ENCODE data around the gene UBE2U. TPM values are rescaled to one million over a fixed set of nuclear protein-coding genes. Genes with fewer than 3 reads are reported as not detected.
A peak's percentile ranks its signal among the peaks of the same experiment; 100 is the strongest.

Gene UBE2U
- total RNA-seq, 2 donors from 2014 or later = not detected

- H3K27ac Mint-ChIP-seq = no peak overlapping the region
- no peaks in the 10 kb centered on the region for H3K27me3 Mint-ChIP-seq (ENCODE audit: insufficient read depth)
- WGBS, 2 experiments (ENCODE audit: insufficient coverage in 1 of 2, insufficient read length in 1 of 2) = 93 to 94% methylated on average over 4 of the region's 4 CpGs
- Histone ChIP-seq H3K27ac (ENCODE audit: low read depth, low read length) (no peak overlapping the region), H3K27me3 (ENCODE audit: control insufficient read depth, insufficient read depth, low read length, poor library complexity, severe bottlenecking) (no peaks in the 10 kb centered on the region), H3K36me3 (ENCODE audit: control insufficient read depth, insufficient read depth, low read length) (peaks cover 36% of the 10 kb centered on the region), H3K9ac (ENCODE audit: extremely low read depth, low read length, poor library complexity, severe bottlenecking) (no peak overlapping the region), H3K9me3 (ENCODE audit: control insufficient read depth, low read length) (no peaks in the 10 kb centered on the region), H3K4me3 (ENCODE audit: low read length) (no peak overlapping the region), H3K4me1 (ENCODE audit: control insufficient read depth, insufficient read depth, low read length) (no peaks in the 10 kb centered on the region)
- no peak overlapping the region for H3K4me3 Mint-ChIP-seq
- TF ChIP-seq CTCF (conservative IDR thresholded peaks at IDR 0.05) = no peak
- DNase-seq = no peak
- no peaks in the 10 kb centered on the region for H3K9me3 Mint-ChIP-seq
- peaks cover 4% of the 10 kb centered on the region for H3K4me1 Mint-ChIP-seq
- peaks cover 48% of the 10 kb centered on the region for H3K36me3 Mint-ChIP-seq (ENCODE audit: low read depth)
Observed at GRCh38 chr1:64179588-64179987, 23.8 kb upstream of the UBE2U start.

- WGBS, 2 experiments (ENCODE audit: insufficient coverage in 1 of 2, insufficient read length in 1 of 2) = 86 to 97% methylated on average over 1 to 2 of the region's 2 CpGs
- Histone ChIP-seq H3K4me3 (ENCODE audit: low read length) (no peak overlapping the region), H3K9ac (ENCODE audit: extremely low read depth, low read length, poor library complexity, severe bottlenecking) (no peak overlapping the region), H3K27me3 (ENCODE audit: control insufficient read depth, insufficient read depth, low read length, poor library complexity, severe bottlenecking) (no peaks in the 10 kb centered on the region), H3K27ac (ENCODE audit: low read depth, low read length) (no peak overlapping the region), H3K36me3 (ENCODE audit: control insufficient read depth, insufficient read depth, low read length) (peaks cover 22% of the 10 kb centered on the region), H3K4me1 (ENCODE audit: control insufficient read depth, insufficient read depth, low read length) (no peaks in the 10 kb centered on the region), H3K9me3 (ENCODE audit: control insufficient read depth, low read length) (no peaks in the 10 kb centered on the region)
- Mint-ChIP-seq H3K9me3 (no peaks in the 10 kb centered on the region), H3K4me1 (peaks cover 4% of the 10 kb centered on the region), H3K27me3 (ENCODE audit: insufficient read depth) (no peaks in the 10 kb centered on the region), H3K4me3 (no peak overlapping the region), H3K36me3 (ENCODE audit: low read depth) (peaks cover 33% of the 10 kb centered on the region), H3K27ac (no peak overlapping the region)
- no peak for TF ChIP-seq CTCF (conservative IDR thresholded peaks at IDR 0.05)
- no peak for DNase-seq
Observed at GRCh38 chr1:64182207-64182606, 21.2 kb upstream of the UBE2U start.

GRCh38 chr1:64183395-64184002 lies 19.9 kb upstream of the UBE2U start:
- Mint-ChIP-seq H3K4me3 (no peak overlapping the region), H3K4me1 (peaks cover 4% of the 10 kb centered on the region), H3K27ac (no peak overlapping the region), H3K27me3 (ENCODE audit: insufficient read depth) (peaks cover 4% of the 10 kb centered on the region), H3K36me3 (ENCODE audit: low read depth) (peaks cover 20% of the 10 kb centered on the region), H3K9me3 (no peaks in the 10 kb centered on the region)
- Histone ChIP-seq H3K9ac (ENCODE audit: extremely low read depth, low read length, poor library complexity, severe bottlenecking) (no peak overlapping the region), H3K36me3 (ENCODE audit: control insufficient read depth, insufficient read depth, low read length) (peaks cover 9% of the 10 kb centered on the region), H3K27ac (ENCODE audit: low read depth, low read length) (no peak overlapping the region), H3K9me3 (ENCODE audit: control insufficient read depth, low read length) (no peaks in the 10 kb centered on the region), H3K4me1 (ENCODE audit: control insufficient read depth, insufficient read depth, low read length) (no peaks in the 10 kb centered on the region), H3K4me3 (ENCODE audit: low read length) (no peak overlapping the region), H3K27me3 (ENCODE audit: control insufficient read depth, insufficient read depth, low read length, poor library complexity, severe bottlenecking) (no peaks in the 10 kb centered on the region)
- TF ChIP-seq CTCF (conservative IDR thresholded peaks at IDR 0.05) = no peak
- DNase-seq = peak; percentile 64
- 95 to 96% methylated on average over 5 of the region's 5 CpGs for WGBS, 2 experiments (ENCODE audit: insufficient coverage in 1 of 2, insufficient read length in 1 of 2)

Data from endodermal cell (in vitro differentiated cells).